Keratinocyte (primary cell): ENCODE measurements around the gene ZNF83. TPM values are rescaled to one million over a fixed set of nuclear protein-coding genes. Genes with fewer than 3 reads are reported as not detected.
A peak's percentile ranks its signal among the peaks of the same experiment; 100 is the strongest.

Source experiments
- DNase-seq: peaks from one replicate; pipeline ENCODE4 v3.0.0-alpha.2; 2011; ENCODE audit warnings: low read depth, missing footprints, low spot score
- FAIRE-seq: peaks from 2 replicates; lab custom pipeline; 2011; peaks lifted over from hg19 to GRCh38; lab: Jason Lieb, UNC
- H2AFZ ChIP-seq: 2 replicates; pipeline ENCODE4 v1.6.0; 2012; ENCODE audit warnings: low read length, control low read depth, inconsistent platforms; ENCODE audit not compliant: control insufficient read depth
- H3K27ac ChIP-seq: 2 replicates; pipeline ENCODE4 v1.5.1; 2011; ENCODE audit warnings: low read length; ENCODE audit not compliant: control insufficient read depth, insufficient read depth
- H3K27me3 ChIP-seq: 3 replicates; pipeline ENCODE4 v1.6.0; 2011; ENCODE audit warnings: low read length; ENCODE audit not compliant: control insufficient read depth, insufficient read depth; ENCODE audit errors: extremely low read depth
- H3K36me3 ChIP-seq, 2 experiments: 2 replicates in 1 of 2; 3 replicates in 1 of 2; pipeline ENCODE4 v1.5.1; 2011; ENCODE audit warnings: low read length in 2 of 2, mild to moderate bottlenecking in 1 of 2; ENCODE audit not compliant: control insufficient read depth in 2 of 2, insufficient read depth in 2 of 2; ENCODE audit errors: extremely low read depth in 1 of 2
- H3K4me1 ChIP-seq: 3 replicates; pipeline ENCODE4 v1.5.1; 2011; ENCODE audit warnings: low read length; ENCODE audit not compliant: control insufficient read depth, insufficient read depth; ENCODE audit errors: extremely low read depth
- H3K4me2 ChIP-seq: 3 replicates; pipeline ENCODE4 v1.6.0; 2011; ENCODE audit warnings: low read depth, low read length; ENCODE audit not compliant: control insufficient read depth, insufficient read depth; ENCODE audit errors: extremely low read depth
- H3K4me3 ChIP-seq, 3 experiments: fragments of 200-600 bp in 1 of 3; sonication (generic) in 1 of 3; 2 replicates in 2 of 3; 3 replicates in 1 of 3; pipeline ENCODE4 v1.5.1; 2011 to 2016; ENCODE audit warnings: low read length in 3 of 3, mild to moderate bottlenecking in 3 of 3, control low read depth in 2 of 3, inconsistent platforms in 1 of 3, low read depth in 1 of 3, mixed read lengths in 1 of 3, mixed run types in 1 of 3, moderate library complexity in 1 of 3; ENCODE audit not compliant: control insufficient read depth in 2 of 3, insufficient read depth in 2 of 3; ENCODE audit errors: extremely low read depth in 1 of 3
- H3K79me2 ChIP-seq: 2 replicates; pipeline ENCODE4 v1.6.0; 2012; ENCODE audit warnings: low read length; ENCODE audit not compliant: control insufficient read depth, insufficient read depth
- H3K9ac ChIP-seq: 3 replicates; pipeline ENCODE4 v1.6.0; 2011; ENCODE audit warnings: low read length; ENCODE audit not compliant: control insufficient read depth, insufficient read depth; ENCODE audit errors: extremely low read depth
- H3K9me1 ChIP-seq: 3 replicates; pipeline ENCODE4 v1.6.0; 2011; ENCODE audit warnings: low read length; ENCODE audit not compliant: control insufficient read depth, insufficient read depth; ENCODE audit errors: extremely low read depth
- H3K9me3 ChIP-seq: 2 replicates; pipeline ENCODE4 v1.5.1; 2012; ENCODE audit warnings: low read depth, low read length; ENCODE audit not compliant: control insufficient read depth
- H4K20me1 ChIP-seq: 3 replicates; pipeline ENCODE4 v1.6.0; 2011; ENCODE audit warnings: low read length; ENCODE audit not compliant: control insufficient read depth, insufficient read depth; ENCODE audit errors: extremely low read depth
- EZH2 ChIP-seq: IDR thresholded peaks from one replicate; pipeline ENCODE4 v1.6.1; 2012; ENCODE audit warnings: inconsistent platforms, mild to moderate bottlenecking, low read length, moderate library complexity
- dilution Hi-C: fragments of 300-500 bp; cut with MboI; formaldehyde crosslinking; loops from one replicate; pipeline ENCODE4 v1.7.0; 2020; ENCODE audit warnings: low sequenced_read_pairs; ENCODE audit not compliant: extremely low pct_ligation_motif_present
- polyA plus RNA-seq, 5 experiments: library from polyadenylated mRNA; depleted of rRNA in 3 of 5; stranded (reverse) in 3 of 5; stranded (forward) in 1 of 5; unstranded in 1 of 5; fragments of >200 nt; gene quantifications; 1 replicate in 1 of 5; 2 replicates in 3 of 5; 3 replicates in 1 of 5; pipeline versions ENCODE4 v1.2.1 to v1.2.3, GENCODE V29; 2011 to 2012; ENCODE audit warnings: missing spikeins in 2 of 5, low read depth in 1 of 5, low replicate concordance in 1 of 5
- TF ChIP-seq, protein P1 (sequence below), 3 experiments: IDR thresholded peaks in 1 of 3; conservative IDR thresholded peaks in 1 of 3; optimal IDR thresholded peaks in 1 of 3; 2 replicates in 2 of 3; 3 replicates in 1 of 3; pipeline versions ENCODE3 to v1.5.1; 2011; ENCODE audit warnings: low read length in 3 of 3, mild to moderate bottlenecking in 3 of 3, moderate library complexity in 2 of 3, control low read depth in 1 of 3, inconsistent platforms in 1 of 3; ENCODE audit not compliant: insufficient read depth in 2 of 3; ENCODE audit errors: extremely low read depth in 1 of 3

ZNF83 gene
- polyA plus RNA-seq, 1 donor (not counting 4 experiments of a cell fraction or from before 2014, with no cell fraction given), result 47.3 TPM

DNA sequence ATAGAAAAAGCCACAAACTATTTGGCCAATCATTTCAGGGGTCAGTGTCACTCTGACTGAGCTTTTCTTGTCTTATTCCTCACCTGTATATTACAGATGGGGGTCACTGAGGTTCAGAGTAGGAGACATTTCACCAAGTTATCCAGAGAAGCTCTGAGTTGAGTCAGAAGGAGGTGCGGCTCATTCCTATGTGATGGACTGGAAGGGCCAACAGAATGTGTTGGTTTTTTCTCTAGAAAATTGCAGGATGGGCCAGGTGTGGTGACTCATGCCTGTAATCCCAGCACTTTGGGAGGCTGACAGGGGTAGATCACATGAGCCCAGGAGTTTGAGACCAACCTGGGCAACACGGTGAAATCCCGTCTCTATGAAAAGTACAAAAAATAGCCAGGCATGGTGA, 24.5 kb upstream of the ZNF83 start:
- DNase-seq, result peak; percentile 26
- FAIRE-seq, result peak; percentile 72
- peak overlapping the region; percentile 82 for H3K27ac ChIP-seq
- H3K4me1 ChIP-seq, result peaks cover 17% of the 10 kb centered on the region
- H3K4me2 ChIP-seq, result no peak overlapping the region
- TF ChIP-seq, protein P1, sequence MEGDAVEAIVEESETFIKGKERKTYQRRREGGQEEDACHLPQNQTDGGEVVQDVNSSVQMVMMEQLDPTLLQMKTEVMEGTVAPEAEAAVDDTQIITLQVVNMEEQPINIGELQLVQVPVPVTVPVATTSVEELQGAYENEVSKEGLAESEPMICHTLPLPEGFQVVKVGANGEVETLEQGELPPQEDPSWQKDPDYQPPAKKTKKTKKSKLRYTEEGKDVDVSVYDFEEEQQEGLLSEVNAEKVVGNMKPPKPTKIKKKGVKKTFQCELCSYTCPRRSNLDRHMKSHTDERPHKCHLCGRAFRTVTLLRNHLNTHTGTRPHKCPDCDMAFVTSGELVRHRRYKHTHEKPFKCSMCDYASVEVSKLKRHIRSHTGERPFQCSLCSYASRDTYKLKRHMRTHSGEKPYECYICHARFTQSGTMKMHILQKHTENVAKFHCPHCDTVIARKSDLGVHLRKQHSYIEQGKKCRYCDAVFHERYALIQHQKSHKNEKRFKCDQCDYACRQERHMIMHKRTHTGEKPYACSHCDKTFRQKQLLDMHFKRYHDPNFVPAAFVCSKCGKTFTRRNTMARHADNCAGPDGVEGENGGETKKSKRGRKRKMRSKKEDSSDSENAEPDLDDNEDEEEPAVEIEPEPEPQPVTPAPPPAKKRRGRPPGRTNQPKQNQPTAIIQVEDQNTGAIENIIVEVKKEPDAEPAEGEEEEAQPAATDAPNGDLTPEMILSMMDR (optimal IDR thresholded peaks at IDR 0.05 in 1 of 3, IDR thresholded peaks at IDR 0.05 in 1 of 3, conservative IDR thresholded peaks at IDR 0.05 in 1 of 3; ENCODE audit: extremely low read depth in 1 of 3, insufficient read depth in 2 of 3, low read length in 3 of 3), result no peak
- TF ChIP-seq EZH2, result no peak
- H3K27me3 ChIP-seq, result no peaks in the 10 kb centered on the region
- peak overlapping the region; percentile 52 for H3K9ac ChIP-seq
- H4K20me1 ChIP-seq, result no peaks in the 10 kb centered on the region
- no peaks in the 10 kb centered on the region for H3K9me3 ChIP-seq
- H3K79me2 ChIP-seq, result peaks cover 10% of the 10 kb centered on the region
- H3K36me3 ChIP-seq, result peaks cover 10 to 11% of the 10 kb centered on the region in 2 experiments
- H3K9me1 ChIP-seq, result no peaks in the 10 kb centered on the region
- no peak overlapping the region for H3K4me3 ChIP-seq
- dilution Hi-C loops, result no loop called here
- no peak overlapping the region for H2AFZ ChIP-seq

DNA sequence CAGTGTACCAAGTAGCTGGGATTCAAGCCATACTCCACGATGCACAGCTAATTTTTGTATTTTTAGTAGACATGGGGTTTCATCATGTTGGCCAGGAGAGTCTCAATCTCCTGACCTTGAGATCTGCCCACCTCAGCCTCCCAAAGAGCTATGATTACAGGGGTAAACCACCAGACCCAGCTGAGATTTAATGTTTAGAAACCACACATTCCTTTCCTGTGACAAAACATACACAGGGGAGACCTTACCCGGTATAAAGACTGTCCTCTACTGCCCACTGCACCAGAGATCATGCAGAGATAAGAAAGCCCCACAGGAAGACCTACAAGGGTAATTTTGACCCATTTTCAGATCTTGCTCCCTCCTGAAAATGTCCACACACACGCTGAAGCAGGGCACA, 22.8 kb upstream of the ZNF83 start:
- no peaks in the 10 kb centered on the region for H3K27me3 ChIP-seq
- no peak overlapping the region for H3K9ac ChIP-seq
- no peak overlapping the region for H3K4me3 ChIP-seq
- no peak for DNase-seq
- peaks cover 17% of the 10 kb centered on the region for H3K4me1 ChIP-seq
- no peaks in the 10 kb centered on the region for H3K9me3 ChIP-seq
- no peak overlapping the region for H3K4me2 ChIP-seq
- TF ChIP-seq EZH2, result no peak
- TF ChIP-seq, protein P1 (optimal IDR thresholded peaks at IDR 0.05 in 1 of 3, IDR thresholded peaks at IDR 0.05 in 1 of 3, conservative IDR thresholded peaks at IDR 0.05 in 1 of 3; ENCODE audit: extremely low read depth in 1 of 3, insufficient read depth in 2 of 3, low read length in 3 of 3), result no peak
- no peak overlapping the region for H3K27ac ChIP-seq
- no peaks in the 10 kb centered on the region for H4K20me1 ChIP-seq
- FAIRE-seq, result no peak
- no peaks in the 10 kb centered on the region for H3K9me1 ChIP-seq
- dilution Hi-C loops, result no loop called here
- H3K79me2 ChIP-seq, result peaks cover 10% of the 10 kb centered on the region
- no peak overlapping the region for H2AFZ ChIP-seq
- H3K36me3 ChIP-seq, result peaks cover 13 to 19% of the 10 kb centered on the region in 2 experiments
